Esophagus squamous epithelium (tissue), 5 donors: ENCODE results near the gene CGB5. TPM values are rescaled to one million over a fixed set of nuclear protein-coding genes. Genes with fewer than 3 reads are reported as not detected.

Source experiments
- DNase-seq: peaks from one replicate; lab custom pipeline; 2025; lab: John Stamatoyannopoulos, UW
- H3K27ac ChIP-seq, 4 donors: fragments of 200-600 bp; sonication (generic); one replicate each; pipeline ENCODE4 v1.5.1; 2016 to 2019; ENCODE audit warnings: mild to moderate bottlenecking in 1 of 4
- H3K27me3 ChIP-seq, 4 donors: fragments of 200-600 bp; sonication (generic); 1 replicate in 3 of 4; 2 replicates in 1 of 4; pipeline versions ENCODE4 v1.5.1 to v1.6.0; 2017 to 2021; ENCODE audit warnings: antibody characterized with exemption in 1 of 4
- H3K36me3 ChIP-seq, 3 donors: fragments of 200-600 bp; sonication (generic); one replicate each; pipeline ENCODE4 v1.5.1; 2016 to 2019
- H3K4me1 ChIP-seq, 3 donors: fragments of 200-600 bp; sonication (generic); one replicate each; pipeline ENCODE4 v1.5.1; 2017 to 2019
- H3K4me3 ChIP-seq, 4 donors: fragments of 200-600 bp; sonication (generic); 1 replicate in 3 of 4; 2 replicates in 1 of 4; pipeline ENCODE4 v1.5.1; 2016 to 2019; ENCODE audit warnings: mild to moderate bottlenecking in 2 of 4, moderate library complexity in 1 of 4
- H3K9me3 ChIP-seq, 3 donors: fragments of 200-600 bp; sonication (generic); one replicate each; pipeline ENCODE4 v1.5.1; 2016 to 2019
- CTCF ChIP-seq, 6 experiments: fragments of 450-650 bp in 4 of 6; fragments of 200-600 bp in 2 of 6; sonication (generic) in 2 of 6; IDR thresholded peaks; one replicate each; pipeline ENCODE4 v1.5.1; 2016 to 2019; ENCODE audit warnings: antibody characterized with exemption in 6 of 6, mild to moderate bottlenecking in 4 of 6, moderate library complexity in 4 of 6
- POLR2A ChIP-seq, 4 donors: fragments of 450-650 bp; IDR thresholded peaks; one replicate each; pipeline ENCODE4 v1.6.1; 2017; ENCODE audit warnings: antibody characterized with exemption in 4 of 4, mild to moderate bottlenecking in 4 of 4, moderate library complexity in 3 of 4
- WGBS, 2 donors: methylation state at CpG; one replicate each; pipeline ENCODE4 v1.1.5; 2018; 5-methylcytosine and 5-hydroxymethylcytosine counted together
- intact Hi-C: fragments of 100-400 bp; cut with DNase I; formaldehyde crosslinking; loops from one replicate; pipeline ENCODE4 v1.15.0; 2022
- total RNA-seq, 4 donors: library from RNA; depleted of rRNA; stranded (reverse); fragments of >200 nt; gene quantifications; one replicate each; pipeline ENCODE4 v1.1.0, GENCODE V29; 2016
- donor health status: DM: yes; HTN: yes; CAD: no.

Gene CGB5
- total RNA-seq, 4 donors from 2014 or later, result 2.4 TPM; not detected in 3

- no peaks in the 10 kb centered on the region for H3K27me3 ChIP-seq
- H3K27ac ChIP-seq, result no peak overlapping the region
- H3K4me1 ChIP-seq, result no peaks in the 10 kb centered on the region
- H3K4me3 ChIP-seq, result no peak overlapping the region
- intact Hi-C loops, result no loop called here
- 78 to 97% methylated on average over 5 to 6 of the region's 17 CpGs for WGBS, 2 donors
- H3K36me3 ChIP-seq, result peaks cover 18 to 97% (median 34%) of the 10 kb centered on the region in 3 donors
- no peak for TF ChIP-seq POLR2A (IDR thresholded peaks at IDR 0.05)
- TF ChIP-seq CTCF (IDR thresholded peaks at IDR 0.05), result no peak
- no peaks in the 10 kb centered on the region for H3K9me3 ChIP-seq
- no peak for DNase-seq
Observed at GRCh38 chr19:49011194-49011593, 32.5 kb upstream of the CGB5 start.

- DNase-seq, result no peak
- 86 to 92% methylated on average over 10 to 19 of the region's 32 CpGs for WGBS, 2 donors
- Histone ChIP-seq H3K4me3 (no peak overlapping the region), H3K4me1 (peaks cover 0 to 22% (median 17%) of the 10 kb centered on the region in 3 donors), H3K27ac (no peak overlapping the region), H3K36me3 (peaks cover 15 to 76% (median 19%) of the 10 kb centered on the region in 3 donors), H3K9me3 (no peaks in the 10 kb centered on the region), H3K27me3 (peaks cover 0 to 22% (median 0%) of the 10 kb centered on the region in 4 donors)
- TF ChIP-seq CTCF (IDR thresholded peaks at IDR 0.05) (no peak), POLR2A (IDR thresholded peaks at IDR 0.05) (no peak)
- intact Hi-C loops, result no loop called here
Observed at GRCh38 chr19:49014123-49014869, 29.4 kb upstream of the CGB5 start.

GRCh38 chr19:49014870-49015255, 28.8 kb upstream of the CGB5 start:
- Histone ChIP-seq H3K27me3 (peaks cover 0 to 28% (median 0%) of the 10 kb centered on the region in 4 donors), H3K4me3 (no peak overlapping the region), H3K4me1 (peaks cover 0 to 28% (median 20%) of the 10 kb centered on the region in 3 donors), H3K27ac (no peak overlapping the region), H3K9me3 (no peaks in the 10 kb centered on the region), H3K36me3 (peaks cover 13 to 71% (median 15%) of the 10 kb centered on the region in 3 donors)
- TF ChIP-seq CTCF (IDR thresholded peaks at IDR 0.05), result no peak
- TF ChIP-seq POLR2A (IDR thresholded peaks at IDR 0.05), result no peak
- intact Hi-C loops, result no loop called here
- WGBS, 2 donors, result 58 to 89% methylated on average over 2 to 10 of the region's 18 CpGs
- DNase-seq, result no peak

- intact Hi-C loops, result no loop called here
- WGBS, 2 donors, result 40 to 92% methylated on average over 2 to 11 of the region's 29 CpGs
- DNase-seq, result no peak
Observed at GRCh38 chr19:49016067-49016839, 27.4 kb upstream of the CGB5 start.

More at GRCh38 chr19:49016067-49016839, 27.4 kb upstream of the CGB5 start:
- no peak overlapping the region for H3K27ac ChIP-seq
- peaks cover 0 to 38% (median 0%) of the 10 kb centered on the region in 4 donors for H3K27me3 ChIP-seq
- H3K36me3 ChIP-seq, result peaks cover 4 to 57% (median 5%) of the 10 kb centered on the region in 3 donors
- H3K9me3 ChIP-seq, result no peaks in the 10 kb centered on the region
- peaks cover 0 to 35% (median 20%) of the 10 kb centered on the region in 3 donors for H3K4me1 ChIP-seq
- no peak overlapping the region for H3K4me3 ChIP-seq
- TF ChIP-seq POLR2A (IDR thresholded peaks at IDR 0.05) (no peak), CTCF (IDR thresholded peaks at IDR 0.05) (no peak)
